Progenitor cell of endocrine pancreas (in vitro differentiated cells): ENCODE measurements around the gene LDHAL6B. TPM values are rescaled to one million over a fixed set of nuclear protein-coding genes. Genes with fewer than 3 reads are reported as not detected.

Source experiments
- DNase-seq: peaks from one replicate; pipeline ENCODE4 v3.0.0; 2021; ENCODE audit warnings: low spot score; ENCODE audit not compliant: unreplicated experiment
- H3K27ac Mint-ChIP-seq: 2 replicates; pipeline ENCODE4 v1.8.0; 2021; ENCODE audit warnings: mild to moderate bottlenecking, moderate library complexity, mixed read lengths
- H3K27me3 Mint-ChIP-seq: 2 replicates; pipeline ENCODE4 v1.8.0; 2021; ENCODE audit warnings: mixed read lengths
- H3K36me3 Mint-ChIP-seq: 2 replicates; pipeline ENCODE4 v1.8.0; 2022; ENCODE audit warnings: mixed read lengths; ENCODE audit not compliant: insufficient read depth
- H3K4me1 Mint-ChIP-seq: 2 replicates; pipeline ENCODE4 v1.8.0; 2021; ENCODE audit warnings: low read depth, mixed read lengths
- H3K4me3 Mint-ChIP-seq: 2 replicates; pipeline ENCODE4 v1.8.0; 2021; ENCODE audit warnings: low read depth, mild to moderate bottlenecking, moderate library complexity, mixed read lengths
- H3K9me3 Mint-ChIP-seq: 2 replicates; pipeline ENCODE4 v1.8.0; 2021; ENCODE audit warnings: low read depth, mixed read lengths
- total RNA-seq: library from RNA; stranded (reverse); gene quantifications from 2 replicates; pipeline ENCODE4 v1.2.1, GENCODE V29; 2021
- TF ChIP-seq, protein P1 (sequence below): fragments of 200-600 bp; sonication (generic); IDR thresholded peaks from one replicate; pipeline ENCODE4 v1.5.0; 2021; ENCODE audit warnings: antibody characterized with exemption, mild to moderate bottlenecking; ENCODE audit not compliant: unreplicated experiment

LDHAL6B gene
- total RNA-seq, 1 donor from 2014 or later = not detected

DNA sequence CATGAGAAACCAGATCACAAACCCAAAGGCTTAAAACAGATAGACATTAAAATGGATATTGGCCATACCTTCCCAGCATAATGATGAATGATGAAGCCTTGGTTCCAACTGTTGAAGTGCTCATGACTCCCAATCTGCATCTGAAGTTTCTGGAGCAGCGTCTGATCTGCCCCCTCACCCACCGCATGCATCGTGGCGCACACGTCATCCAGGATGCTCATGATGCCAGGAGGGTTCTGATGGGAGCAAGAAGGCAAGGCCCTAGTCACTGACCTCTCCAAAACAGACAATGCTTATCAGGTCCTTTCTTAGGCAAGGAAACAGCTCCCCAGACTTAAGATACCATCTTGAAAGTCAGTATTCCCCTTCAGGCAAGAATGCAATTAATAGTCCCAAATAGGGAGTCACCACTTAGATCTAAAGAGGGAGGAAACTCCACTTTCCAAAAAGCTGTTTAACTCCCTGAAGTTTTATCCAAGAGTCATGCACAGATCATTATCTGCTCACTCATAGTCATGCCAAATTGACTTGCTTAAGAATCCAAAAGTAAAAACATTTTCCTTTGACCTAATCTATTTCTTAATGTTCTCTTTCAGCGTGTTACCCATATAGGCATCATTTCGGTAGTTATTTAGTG lies 2.1 kb downstream of the LDHAL6B start:
- Mint-ChIP-seq H3K36me3 (peaks cover 19% of the 10 kb centered on the region), H3K4me1 (no peaks in the 10 kb centered on the region), H3K27me3 (no peaks in the 10 kb centered on the region), H3K4me3 (no peak overlapping the region), H3K27ac (no peak overlapping the region), H3K9me3 (no peaks in the 10 kb centered on the region)
- no peak for DNase-seq
- TF ChIP-seq, protein P1, sequence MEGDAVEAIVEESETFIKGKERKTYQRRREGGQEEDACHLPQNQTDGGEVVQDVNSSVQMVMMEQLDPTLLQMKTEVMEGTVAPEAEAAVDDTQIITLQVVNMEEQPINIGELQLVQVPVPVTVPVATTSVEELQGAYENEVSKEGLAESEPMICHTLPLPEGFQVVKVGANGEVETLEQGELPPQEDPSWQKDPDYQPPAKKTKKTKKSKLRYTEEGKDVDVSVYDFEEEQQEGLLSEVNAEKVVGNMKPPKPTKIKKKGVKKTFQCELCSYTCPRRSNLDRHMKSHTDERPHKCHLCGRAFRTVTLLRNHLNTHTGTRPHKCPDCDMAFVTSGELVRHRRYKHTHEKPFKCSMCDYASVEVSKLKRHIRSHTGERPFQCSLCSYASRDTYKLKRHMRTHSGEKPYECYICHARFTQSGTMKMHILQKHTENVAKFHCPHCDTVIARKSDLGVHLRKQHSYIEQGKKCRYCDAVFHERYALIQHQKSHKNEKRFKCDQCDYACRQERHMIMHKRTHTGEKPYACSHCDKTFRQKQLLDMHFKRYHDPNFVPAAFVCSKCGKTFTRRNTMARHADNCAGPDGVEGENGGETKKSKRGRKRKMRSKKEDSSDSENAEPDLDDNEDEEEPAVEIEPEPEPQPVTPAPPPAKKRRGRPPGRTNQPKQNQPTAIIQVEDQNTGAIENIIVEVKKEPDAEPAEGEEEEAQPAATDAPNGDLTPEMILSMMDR = no peak

GRCh38 chr15:59210186-59210585 lies 3.5 kb downstream of the LDHAL6B start:
- no peaks in the 10 kb centered on the region for H3K9me3 Mint-ChIP-seq
- no peaks in the 10 kb centered on the region for H3K27me3 Mint-ChIP-seq
- TF ChIP-seq, protein P1 = no peak
- H3K4me3 Mint-ChIP-seq = no peak overlapping the region
- no peaks in the 10 kb centered on the region for H3K4me1 Mint-ChIP-seq
- peaks cover 19% of the 10 kb centered on the region for H3K36me3 Mint-ChIP-seq
- no peak overlapping the region for H3K27ac Mint-ChIP-seq
- DNase-seq = no peak

- Mint-ChIP-seq H3K27me3 (no peaks in the 10 kb centered on the region), H3K9me3 (no peaks in the 10 kb centered on the region), H3K4me3 (no peak overlapping the region), H3K36me3 (peaks cover 8% of the 10 kb centered on the region), H3K27ac (no peak overlapping the region), H3K4me1 (no peaks in the 10 kb centered on the region)
- TF ChIP-seq, protein P1 = no peak
- DNase-seq = no peak
Measured at GRCh38 chr15:59216911-59217310, 10.3 kb downstream of the LDHAL6B start.

DNA sequence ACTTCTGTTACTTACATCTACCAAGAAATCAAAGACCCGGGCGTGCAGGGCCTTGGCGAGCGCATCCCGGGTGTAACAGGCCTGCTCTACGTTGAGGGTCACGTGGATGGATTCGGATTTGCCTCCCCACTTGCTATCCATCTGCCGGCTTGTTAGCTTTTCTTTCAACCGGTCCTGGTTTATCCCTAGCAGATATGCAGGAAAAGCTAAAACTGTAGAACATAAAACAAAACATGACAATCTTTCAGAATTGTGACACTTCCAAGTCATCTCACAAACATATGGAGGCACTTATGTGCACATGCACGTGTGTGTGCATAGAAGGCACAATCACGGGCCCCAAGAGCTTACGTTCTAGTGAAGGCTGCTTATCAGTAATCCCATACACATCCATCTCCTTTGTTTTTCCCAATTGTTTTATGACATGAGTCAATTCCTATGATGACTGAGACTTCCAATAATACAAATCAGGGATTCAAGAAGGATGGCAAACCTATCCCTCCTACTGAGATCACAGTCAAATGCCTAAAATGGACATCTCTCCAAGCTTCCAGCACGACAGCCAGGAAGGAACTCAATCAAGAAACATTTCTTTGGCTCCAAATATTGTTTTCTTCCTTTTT lies 11.3 kb downstream of the LDHAL6B start:
- Mint-ChIP-seq H3K4me1 (no peaks in the 10 kb centered on the region), H3K27me3 (no peaks in the 10 kb centered on the region), H3K9me3 (no peaks in the 10 kb centered on the region), H3K27ac (no peak overlapping the region), H3K36me3 (peaks cover 11% of the 10 kb centered on the region), H3K4me3 (no peak overlapping the region)
- no peak for DNase-seq
- TF ChIP-seq, protein P1 = no peak

- Mint-ChIP-seq H3K4me1 (no peaks in the 10 kb centered on the region), H3K9me3 (no peaks in the 10 kb centered on the region), H3K27ac (no peak overlapping the region), H3K27me3 (no peaks in the 10 kb centered on the region), H3K4me3 (no peak overlapping the region), H3K36me3 (peaks cover 16% of the 10 kb centered on the region)
- DNase-seq = no peak
- TF ChIP-seq, protein P1 = no peak
Measured at GRCh38 chr15:59218710-59219109, 12.1 kb downstream of the LDHAL6B start.
